GM19455 (cell line): ENCODE measurements around the gene TRIM39.

Experiments
- ATAC-seq: cut with Tn5 transposase; IDR thresholded peaks from one replicate; pipeline ENCODE4 v1.9.1; 2021; ENCODE audit not compliant: unreplicated experiment

TRIM39 gene

GRCh38 chr6:30327232-30327746 is 562 bp downstream of the TRIM39 start:
- peak; percentile 7 for ATAC-seq

DNA sequence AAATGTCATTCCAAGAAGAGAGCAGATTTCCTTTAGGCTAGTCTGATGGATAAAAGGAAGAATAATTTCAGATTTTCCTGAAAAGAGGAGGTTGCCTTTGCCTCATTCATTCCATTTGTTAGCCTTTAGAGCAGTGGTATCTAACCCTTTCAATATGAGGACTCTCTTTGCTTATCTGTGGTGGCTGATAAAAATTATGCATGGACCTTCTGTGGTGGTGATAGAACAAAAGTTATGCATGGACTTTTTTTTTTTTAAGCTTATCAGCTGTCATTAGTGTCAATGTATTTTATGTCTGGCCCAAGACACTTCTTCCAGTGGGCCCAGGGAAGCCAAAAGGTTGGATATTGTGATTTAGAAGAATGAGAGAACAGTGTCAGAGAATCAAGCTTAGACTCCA is 1.7 kb downstream of the TRIM39 start:
- ATAC-seq, result no peak

GRCh38 chr6:30329331-30329730 is 2.6 kb downstream of the TRIM39 start:
- no peak for ATAC-seq

- no peak for ATAC-seq
Observed at GRCh38 chr6:30331981-30332380, 5.3 kb downstream of the TRIM39 start.

- ATAC-seq, result no peak
Observed at GRCh38 chr6:30334075-30334783, 7.5 kb downstream of the TRIM39 start.

DNA sequence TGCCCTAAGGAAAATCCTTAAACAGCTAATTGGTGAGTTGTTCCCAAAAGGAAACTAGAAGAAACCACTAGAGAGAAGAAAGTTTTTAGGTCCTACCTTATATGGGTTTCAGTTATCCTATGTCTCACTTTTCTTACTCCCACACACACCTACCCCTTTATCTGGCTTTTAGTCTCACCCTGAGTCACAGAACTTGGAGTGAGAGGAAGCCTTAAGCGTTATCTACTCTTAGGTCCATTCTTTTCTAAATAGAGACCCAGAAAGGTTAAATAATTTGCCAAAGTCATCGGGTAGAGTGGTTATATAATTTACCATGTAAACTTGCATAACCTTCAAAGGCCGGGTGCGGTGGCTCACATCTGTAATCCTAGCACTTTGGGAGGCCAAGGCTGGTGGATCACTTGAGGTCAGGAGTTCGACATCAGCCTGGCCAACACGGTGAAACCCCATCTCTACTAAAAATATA is 13.9 kb downstream of the TRIM39 start:
- ATAC-seq, result no peak

DNA sequence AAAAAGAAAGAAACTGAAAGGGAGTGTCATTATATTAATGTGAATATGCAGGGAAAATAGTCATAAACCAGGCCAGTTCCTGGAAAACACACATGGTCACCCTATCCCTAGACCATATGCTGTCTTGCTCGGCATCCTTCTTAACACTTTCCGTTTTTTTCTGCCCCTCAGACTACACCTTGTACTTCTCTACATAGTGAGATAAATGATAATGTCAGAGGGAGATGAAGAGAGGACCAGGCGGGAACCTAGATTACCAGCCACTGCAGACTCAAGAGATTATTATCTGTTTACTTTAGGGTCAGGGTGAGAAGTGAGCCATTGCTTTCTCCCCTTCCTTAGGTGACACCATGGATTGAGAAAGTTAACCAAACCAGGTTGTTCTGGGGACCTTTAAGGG is 14.5 kb downstream of the TRIM39 start:
- no peak for ATAC-seq

- ATAC-seq, result no peak
Observed at GRCh38 chr6:30341728-30342127, 15.0 kb downstream of the TRIM39 start.

DNA sequence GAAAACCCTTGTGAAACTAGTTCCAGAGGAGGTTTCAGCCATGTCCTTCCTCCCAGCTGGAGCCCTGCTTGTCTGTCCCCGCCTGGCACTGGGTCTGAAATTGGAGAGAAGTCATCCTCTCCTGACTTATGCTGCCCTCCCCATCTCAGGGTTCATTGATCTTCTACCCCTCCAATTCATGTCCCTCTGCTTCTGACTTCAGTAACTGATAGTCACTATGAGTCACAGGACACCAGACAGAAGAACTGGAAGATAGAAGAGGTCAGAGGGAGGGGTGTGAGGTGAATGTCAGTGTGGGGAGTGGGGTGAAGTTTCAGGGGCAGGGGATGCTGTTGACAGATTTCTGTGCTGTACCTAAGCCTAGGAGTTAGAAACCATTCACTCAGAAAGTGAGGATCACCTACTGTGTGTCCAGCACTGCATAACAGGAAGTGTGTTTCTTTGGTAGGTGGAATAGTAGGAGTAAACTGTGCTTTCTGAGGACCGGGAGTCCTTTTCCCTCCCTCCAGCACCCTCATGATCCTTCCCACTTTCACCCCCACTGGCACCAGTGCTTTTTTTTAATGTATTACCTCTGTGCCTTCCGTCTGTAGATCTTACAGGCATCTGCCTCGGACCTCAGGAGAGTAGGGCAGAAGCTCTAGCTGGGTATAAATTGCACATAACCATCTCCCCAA is 17.6 kb downstream of the TRIM39 start:
- no peak for ATAC-seq

DNA sequence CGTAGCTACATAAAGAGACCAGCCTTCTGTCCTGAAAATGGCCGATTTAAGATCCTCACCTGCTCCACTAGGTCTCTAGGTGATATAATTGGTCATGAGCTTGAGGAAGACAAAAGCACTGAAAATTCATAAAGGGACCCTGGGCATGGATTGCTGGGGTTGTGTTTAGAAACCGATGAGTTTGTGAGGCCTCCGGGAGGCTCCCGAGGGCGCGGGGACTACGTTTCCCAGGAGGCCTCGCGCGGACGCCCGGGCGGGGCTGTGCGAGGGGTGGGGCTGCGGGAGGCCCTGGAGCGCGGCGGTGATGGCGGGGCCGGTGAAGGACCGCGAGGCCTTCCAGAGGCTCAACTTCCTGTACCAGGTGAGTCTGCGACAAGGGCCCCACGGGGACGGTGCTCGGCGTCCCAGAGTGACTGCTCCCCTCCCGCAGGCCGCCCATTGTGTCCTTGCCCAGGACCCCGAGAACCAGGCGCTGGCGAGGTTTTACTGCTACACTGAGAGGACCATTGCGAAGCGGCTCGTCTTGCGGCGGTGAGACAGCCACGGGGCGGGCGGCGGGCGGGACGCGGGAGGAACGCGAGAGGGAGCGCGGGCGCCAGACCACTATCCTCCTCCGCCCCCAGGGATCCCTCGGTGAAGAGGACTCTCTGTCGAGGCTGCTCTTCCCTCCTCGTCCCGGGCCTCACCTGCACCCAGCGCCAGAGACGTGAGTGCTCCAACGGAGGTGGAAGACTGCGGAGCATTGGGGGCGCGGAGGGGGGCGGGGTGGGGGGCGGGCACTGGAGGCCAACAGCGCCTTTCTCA is 18.3 kb downstream of the TRIM39 start, which contains the start of gene RPP21:
Gene RPP21 (plus strand): TSS at position 289 of the 804 bp plus-strand sequence. CDS start 16 bp downstream, at position 305.
- peak; percentile 96 for ATAC-seq

- ATAC-seq, result no peak
Observed at GRCh38 chr6:30345852-30346251, 19.1 kb downstream of the TRIM39 start.

GRCh38 chr6:30348957-30349356 is 22.2 kb downstream of the TRIM39 start:
- ATAC-seq, result no peak

- no peak for ATAC-seq
Observed at GRCh38 chr6:30349421-30350177, 22.9 kb downstream of the TRIM39 start.

DNA sequence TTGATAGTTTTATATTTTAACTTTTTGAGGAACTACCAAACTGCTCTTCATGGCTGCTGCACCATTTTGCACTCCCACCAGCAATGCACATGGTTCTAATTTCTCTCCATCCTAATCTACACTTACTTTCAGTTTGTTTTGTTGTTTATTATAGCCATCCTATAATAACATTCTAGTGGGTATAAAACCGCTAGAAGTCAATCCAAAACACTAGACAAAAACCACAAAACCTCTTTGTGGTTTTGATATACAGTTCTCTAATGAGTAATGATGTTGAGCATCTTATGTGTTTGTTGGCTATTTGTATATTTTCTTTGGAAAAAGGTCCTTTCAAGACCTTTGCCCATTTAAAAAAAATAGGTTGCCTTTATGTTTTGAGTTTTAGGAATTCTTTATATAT is 23.8 kb downstream of the TRIM39 start:
- ATAC-seq, result no peak

- ATAC-seq, result no peak
Observed at GRCh38 chr6:30352550-30352949, 25.8 kb downstream of the TRIM39 start.

- no peak for ATAC-seq
Observed at GRCh38 chr6:30355281-30355680, 28.6 kb downstream of the TRIM39 start.

DNA sequence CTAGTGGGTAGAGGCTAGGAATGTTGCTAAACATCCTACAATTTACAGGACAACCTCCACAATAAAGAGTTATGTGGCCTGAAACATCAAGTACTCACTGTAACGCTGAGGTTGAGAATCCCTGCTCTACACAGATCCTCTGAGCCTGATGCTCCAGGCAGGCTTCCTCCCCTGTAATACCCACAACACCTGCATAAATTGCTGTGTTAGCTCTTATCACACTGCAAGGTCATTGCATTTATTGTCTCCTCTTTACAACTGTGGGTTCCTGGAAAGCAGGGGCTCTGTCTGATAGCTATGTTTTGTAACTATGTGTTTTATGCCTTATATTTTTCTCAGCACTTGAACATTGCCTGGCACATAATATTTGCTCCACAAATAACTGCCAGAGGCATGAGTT is 29.8 kb downstream of the TRIM39 start:
- no peak for ATAC-seq

GRCh38 chr6:30357678-30358540 is 31.2 kb downstream of the TRIM39 start:
- no peak for ATAC-seq

DNA sequence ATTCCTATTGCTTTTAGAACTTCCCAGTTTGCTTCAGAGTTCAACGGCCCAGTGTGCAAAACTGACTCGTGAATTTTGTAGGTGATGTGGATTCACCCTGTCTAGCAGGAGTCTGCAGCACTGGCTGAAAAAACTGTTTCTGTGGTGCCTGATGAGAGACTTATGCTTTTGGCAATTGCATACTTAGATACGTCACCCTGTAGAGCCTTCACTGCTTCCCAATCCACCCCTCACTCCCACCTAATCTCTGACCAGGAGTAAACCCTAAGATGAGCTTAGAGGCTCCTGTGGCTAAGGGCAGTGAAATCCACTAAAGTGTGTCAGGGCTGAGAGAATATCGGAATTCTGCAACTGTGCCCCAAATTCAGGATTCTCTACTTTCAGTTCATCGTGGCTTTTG is 32.5 kb downstream of the TRIM39 start:
- no peak for ATAC-seq

DNA sequence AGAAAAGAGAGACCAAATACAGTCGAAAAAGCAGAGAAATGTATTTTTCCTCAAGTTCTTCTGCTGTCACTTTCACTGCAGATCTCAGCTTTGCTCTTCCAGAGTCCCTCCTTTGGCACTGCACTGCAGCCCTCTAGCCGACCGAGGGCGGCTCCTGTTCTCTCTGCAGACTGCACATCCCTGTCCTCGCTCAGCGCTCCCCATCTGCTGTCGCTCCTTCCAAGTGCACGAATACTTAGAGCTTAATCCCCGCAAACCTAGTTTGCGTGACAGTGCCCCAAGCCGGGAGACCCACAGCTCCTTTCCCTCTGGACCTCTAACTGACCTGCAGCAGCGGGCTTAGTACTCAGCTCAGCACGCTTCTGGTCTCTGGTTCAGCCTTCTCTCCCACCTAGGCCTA is 33.4 kb downstream of the TRIM39 start:
- no peak for ATAC-seq
